Effector memory CD8-positive, alpha-beta T cell (primary cell): ENCODE data around the gene GABRB1.

Source experiments
- ATAC-seq: fragments of 150-1000 bp; cut with Tn5 transposase; replicated peaks from 2 replicates; pipeline ENCODE4 v1.10.0; 2021; ENCODE audit warnings: mild to moderate bottlenecking, moderate library complexity
- DNase-seq, 3 experiments: peaks; one replicate each; pipeline ENCODE4 v3.0.0; 2021
- H3K27ac Mint-ChIP-seq, 2 donors: one replicate each; pipeline ENCODE4 v1.8.0; 2022; ENCODE audit warnings: mild to moderate bottlenecking in 2 of 2, mixed read lengths in 2 of 2, moderate library complexity in 2 of 2
- H3K27me3 Mint-ChIP-seq, 2 donors: one replicate each; pipeline ENCODE4 v1.8.0; 2022; ENCODE audit warnings: mixed read lengths in 2 of 2
- H3K36me3 Mint-ChIP-seq: one replicate; pipeline ENCODE4 v1.8.0; 2022; ENCODE audit warnings: mild to moderate bottlenecking, moderate library complexity, mixed read lengths; ENCODE audit not compliant: insufficient read depth
- H3K4me1 Mint-ChIP-seq, 2 donors: one replicate each; pipeline ENCODE4 v1.8.0; 2022; ENCODE audit warnings: low read depth in 2 of 2, mixed read lengths in 2 of 2
- H3K4me3 Mint-ChIP-seq, 2 donors: one replicate each; pipeline ENCODE4 v1.8.0; 2022; ENCODE audit warnings: mild to moderate bottlenecking in 2 of 2, mixed read lengths in 2 of 2, moderate library complexity in 2 of 2
- H3K9me3 Mint-ChIP-seq, 2 donors: one replicate each; pipeline ENCODE4 v1.8.0; 2022; ENCODE audit warnings: mixed read lengths in 2 of 2

The GABRB1 gene

GRCh38 chr4:47013373-47013772 lies 18.0 kb upstream of the GABRB1 start:
- Mint-ChIP-seq H3K27ac (no peak overlapping the region), H3K4me1 (peaks cover 10 to 16% of the 10 kb centered on the region in 2 donors), H3K27me3 (no peaks in the 10 kb centered on the region), H3K4me3 (no peak overlapping the region), H3K9me3 (no peaks in the 10 kb centered on the region), H3K36me3 (peaks cover 4% of the 10 kb centered on the region)
- DNase-seq (no peak), ATAC-seq (no peak)

GRCh38 chr4:47017081-47017480 lies 14.3 kb upstream of the GABRB1 start:
- Mint-ChIP-seq H3K27ac (no peak overlapping the region), H3K36me3 (no peaks in the 10 kb centered on the region), H3K9me3 (no peaks in the 10 kb centered on the region), H3K27me3 (no peaks in the 10 kb centered on the region), H3K4me1 (no peaks in the 10 kb centered on the region), H3K4me3 (no peak overlapping the region)
- DNase-seq (no peak), ATAC-seq (no peak)

DNA sequence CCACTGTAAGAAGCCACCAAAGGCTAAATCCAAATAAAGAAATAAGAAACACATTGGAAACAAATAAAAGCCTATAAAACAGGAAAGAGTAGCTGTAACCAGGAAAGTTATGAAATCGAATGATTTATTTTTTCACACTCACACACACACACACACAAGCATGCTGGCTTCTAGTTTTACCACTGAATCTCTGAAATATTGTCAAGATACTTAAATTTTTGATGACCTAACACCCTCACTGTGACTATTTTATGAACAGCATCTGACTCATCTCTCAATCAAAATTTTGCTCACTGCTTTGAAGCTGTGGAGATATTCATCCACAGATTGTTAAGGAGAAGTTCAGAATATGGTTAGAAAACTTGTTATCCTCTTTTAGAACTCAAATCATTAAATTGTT lies 13.9 kb upstream of the GABRB1 start:
- Mint-ChIP-seq H3K27ac (no peak overlapping the region), H3K4me3 (no peak overlapping the region), H3K9me3 (no peaks in the 10 kb centered on the region), H3K36me3 (no peaks in the 10 kb centered on the region), H3K4me1 (no peaks in the 10 kb centered on the region), H3K27me3 (no peaks in the 10 kb centered on the region)
- ATAC-seq = no peak
- DNase-seq = no peak

DNA sequence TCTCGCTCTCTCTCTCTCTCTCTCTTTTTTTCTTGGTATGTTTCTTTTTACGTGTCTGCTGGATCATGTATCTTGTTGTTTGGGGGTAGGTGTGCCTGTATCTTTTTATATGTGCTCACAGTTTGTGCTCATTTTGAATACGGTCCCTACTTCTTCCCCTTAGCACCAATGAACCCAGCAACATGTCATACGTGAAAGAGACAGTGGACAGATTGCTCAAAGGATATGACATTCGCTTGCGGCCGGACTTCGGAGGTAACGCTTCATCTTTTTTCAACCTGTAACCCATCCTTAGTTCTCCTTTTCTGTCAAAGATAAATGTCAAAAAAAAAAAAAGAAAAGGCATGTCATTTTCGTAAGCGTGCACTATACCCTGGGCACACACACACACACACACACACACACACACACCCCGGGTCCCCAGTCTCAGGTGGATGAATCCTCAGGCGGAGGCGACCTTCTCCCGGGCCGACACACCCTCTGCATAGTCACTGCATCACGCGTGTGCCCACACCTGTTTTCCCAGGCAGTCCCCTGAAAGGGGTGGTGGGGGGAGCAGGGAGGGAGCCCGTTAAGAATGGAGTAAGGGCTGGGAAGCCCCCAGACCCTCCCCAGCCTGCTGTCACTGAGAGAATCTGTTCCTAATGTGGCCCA lies 511 bp downstream of the GABRB1 start:
- Mint-ChIP-seq H3K36me3 (peaks cover 10% of the 10 kb centered on the region), H3K4me1 (peaks cover 20% of the 10 kb centered on the region in 2 donors), H3K27ac (no peak overlapping the region), H3K9me3 (no peaks in the 10 kb centered on the region), H3K4me3 (peak overlapping the region; percentile 58 to 84), H3K27me3 (peaks cover 43 to 56% of the 10 kb centered on the region in 2 donors)
- DNase-seq = no peak
- ATAC-seq = peak; percentile 48

GRCh38 chr4:47032405-47033106 lies 1.2 kb downstream of the GABRB1 start:
- DNase-seq = peak in 2 of 3 experiments; percentile 26 to 38
- H3K9me3 Mint-ChIP-seq = no peaks in the 10 kb centered on the region
- no peak overlapping the region for H3K27ac Mint-ChIP-seq
- H3K4me3 Mint-ChIP-seq = peak overlapping the region; percentile 58 to 84
- ATAC-seq = peak; percentile 80
- peaks cover 43 to 56% of the 10 kb centered on the region in 2 donors for H3K27me3 Mint-ChIP-seq
- H3K36me3 Mint-ChIP-seq = peaks cover 10% of the 10 kb centered on the region
- peaks cover 20% of the 10 kb centered on the region in 2 donors for H3K4me1 Mint-ChIP-seq

DNA sequence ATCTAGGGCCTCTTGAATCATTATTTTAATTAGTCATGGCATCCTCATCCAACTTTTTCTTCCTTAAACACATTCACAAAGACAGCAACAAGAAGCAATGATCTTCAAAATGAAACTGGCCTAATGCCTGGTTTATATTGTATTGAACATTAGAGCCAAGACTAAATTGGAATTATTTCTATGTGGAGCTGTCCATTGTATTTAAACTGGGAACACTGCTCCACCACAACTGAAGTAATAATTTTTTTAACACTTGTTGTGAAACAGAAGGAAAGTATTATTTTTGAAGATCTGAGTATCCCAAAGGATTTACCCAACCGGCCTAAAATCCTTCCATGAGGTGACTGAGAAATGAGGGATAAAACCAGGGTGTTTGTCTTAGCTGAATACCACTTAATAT lies 6.9 kb downstream of the GABRB1 start:
- ATAC-seq (no peak), DNase-seq (no peak)
- Mint-ChIP-seq H3K4me1 (no peaks in the 10 kb centered on the region), H3K27ac (no peak overlapping the region), H3K27me3 (peaks cover 28 to 46% of the 10 kb centered on the region in 2 donors), H3K9me3 (no peaks in the 10 kb centered on the region), H3K4me3 (no peak overlapping the region), H3K36me3 (no peaks in the 10 kb centered on the region)

DNA sequence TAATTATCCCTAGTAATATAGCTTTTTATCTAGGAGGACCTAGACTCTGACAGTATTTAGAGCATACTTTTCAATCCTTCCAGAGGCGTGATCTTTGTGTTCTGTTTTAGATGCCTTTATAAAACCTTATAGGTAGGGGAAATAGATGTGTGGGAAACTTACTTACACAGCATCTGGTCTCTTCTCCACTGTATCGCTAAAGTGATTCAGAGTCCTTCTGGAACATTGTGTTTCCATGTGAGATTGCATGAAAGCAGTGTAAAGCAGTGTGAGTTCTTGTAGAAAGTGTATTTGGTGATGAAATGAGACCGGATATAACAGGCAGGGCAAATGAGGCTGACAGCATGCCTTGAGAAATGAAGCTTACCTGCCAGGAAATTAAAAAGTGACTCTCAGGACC lies 9.5 kb downstream of the GABRB1 start:
- no peak overlapping the region for H3K4me3 Mint-ChIP-seq
- H3K4me1 Mint-ChIP-seq = no peaks in the 10 kb centered on the region
- ATAC-seq (no peak), DNase-seq (no peak)
- H3K27me3 Mint-ChIP-seq = peaks cover 29 to 59% of the 10 kb centered on the region in 2 donors
- no peaks in the 10 kb centered on the region for H3K9me3 Mint-ChIP-seq
- H3K36me3 Mint-ChIP-seq = no peaks in the 10 kb centered on the region
- no peak overlapping the region for H3K27ac Mint-ChIP-seq

DNA sequence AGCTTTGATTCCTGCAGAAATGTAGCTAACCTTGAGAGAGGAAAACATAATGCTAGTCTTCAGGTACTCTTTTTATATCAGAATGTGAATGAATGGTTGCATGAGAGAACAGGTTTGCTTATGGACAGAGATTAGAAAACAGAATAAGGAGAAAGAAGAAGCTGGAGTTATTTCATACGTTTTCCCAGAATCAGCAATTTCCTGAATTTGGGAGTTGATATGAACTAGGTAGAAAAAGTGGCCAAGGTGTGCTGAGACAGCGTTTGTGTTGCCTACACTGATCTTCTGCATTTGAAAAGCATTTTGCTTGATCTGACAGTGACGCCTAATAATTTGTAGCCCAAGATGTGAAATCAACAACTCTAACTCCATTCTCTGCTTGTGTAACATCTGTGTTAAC lies 12.5 kb downstream of the GABRB1 start:
- Mint-ChIP-seq H3K27me3 (peaks cover 34 to 44% of the 10 kb centered on the region in 2 donors), H3K4me3 (no peak overlapping the region), H3K4me1 (no peaks in the 10 kb centered on the region), H3K36me3 (no peaks in the 10 kb centered on the region), H3K9me3 (no peaks in the 10 kb centered on the region), H3K27ac (no peak overlapping the region)
- no peak for ATAC-seq
- no peak for DNase-seq

DNA sequence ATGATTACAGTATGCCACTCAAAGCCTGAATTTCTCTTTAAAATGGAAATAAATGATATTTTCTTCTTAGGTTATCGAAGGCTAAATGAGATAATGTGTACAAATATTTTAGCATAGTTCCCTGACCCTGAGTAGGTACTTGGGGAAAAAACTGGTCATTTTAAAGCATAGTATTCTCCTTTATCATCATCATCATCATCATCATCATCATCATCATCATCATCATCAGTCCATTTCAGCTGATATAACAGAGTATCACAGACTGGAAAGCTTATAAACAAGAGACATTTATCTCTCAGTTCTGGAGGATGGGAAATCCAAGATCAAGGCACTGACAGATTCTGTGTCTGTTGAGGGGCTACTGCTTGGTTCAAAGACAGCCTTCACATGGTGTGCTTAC lies 13.9 kb downstream of the GABRB1 start:
- H3K9me3 Mint-ChIP-seq = no peaks in the 10 kb centered on the region
- ATAC-seq (no peak), DNase-seq (no peak)
- no peak overlapping the region for H3K27ac Mint-ChIP-seq
- no peak overlapping the region for H3K4me3 Mint-ChIP-seq
- H3K36me3 Mint-ChIP-seq = no peaks in the 10 kb centered on the region
- H3K4me1 Mint-ChIP-seq = no peaks in the 10 kb centered on the region
- H3K27me3 Mint-ChIP-seq = peaks cover 30 to 33% of the 10 kb centered on the region in 2 donors

- Mint-ChIP-seq H3K27me3 (peaks cover 38 to 47% of the 10 kb centered on the region in 2 donors), H3K4me1 (no peaks in the 10 kb centered on the region), H3K36me3 (no peaks in the 10 kb centered on the region), H3K9me3 (no peaks in the 10 kb centered on the region), H3K27ac (no peak overlapping the region), H3K4me3 (no peak overlapping the region)
- DNase-seq = no peak
- no peak for ATAC-seq
Observed at GRCh38 chr4:47049347-47049746, 18.0 kb downstream of the GABRB1 start.

DNA sequence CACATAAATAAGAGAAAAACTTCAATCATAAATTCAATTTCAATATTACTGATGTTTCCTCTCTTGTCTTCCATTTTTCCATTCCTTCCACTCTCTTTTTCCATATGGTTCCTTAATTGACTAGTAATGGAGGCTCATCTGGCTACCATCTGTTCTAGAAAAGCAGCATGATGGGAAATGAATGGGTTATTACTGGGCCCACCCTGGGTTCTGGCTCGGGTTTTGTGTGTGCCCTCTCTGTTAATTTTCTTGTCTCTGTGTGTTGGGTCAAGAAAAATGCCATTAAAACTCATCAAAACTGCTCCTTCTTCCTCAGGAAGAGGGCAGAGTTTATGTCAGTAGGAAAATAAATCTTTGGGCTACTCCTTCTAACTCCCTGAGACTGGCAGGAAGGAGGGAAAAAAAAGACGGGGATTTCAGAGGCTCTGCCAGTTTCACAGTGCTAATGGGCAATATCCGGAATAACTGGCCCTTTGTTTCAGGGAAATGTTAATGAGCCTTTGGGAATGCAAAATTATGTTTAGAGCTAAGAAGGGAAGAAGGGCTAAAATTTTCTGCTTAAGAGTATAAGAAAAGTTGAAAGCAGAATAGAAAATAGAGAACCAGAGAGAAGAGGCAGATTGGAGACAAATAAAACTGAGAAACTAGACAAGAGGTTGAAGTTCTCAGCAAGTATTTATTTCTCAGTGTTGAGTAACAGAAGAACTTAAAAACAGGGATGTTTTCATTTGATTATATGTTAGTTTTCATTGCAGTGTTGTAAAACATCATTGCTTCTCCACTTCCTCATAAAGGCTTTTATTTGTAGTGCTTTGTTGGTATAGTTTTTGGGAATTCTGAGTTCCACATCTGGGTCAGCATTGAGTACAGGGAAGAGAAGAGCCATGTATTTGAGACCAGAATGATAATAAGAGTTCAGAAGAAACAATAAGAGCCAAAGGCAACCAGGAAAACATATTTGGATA lies 19.7 kb downstream of the GABRB1 start:
- no peak for ATAC-seq
- Mint-ChIP-seq H3K27me3 (peaks cover 31 to 40% of the 10 kb centered on the region in 2 donors), H3K36me3 (no peaks in the 10 kb centered on the region), H3K4me1 (no peaks in the 10 kb centered on the region), H3K9me3 (no peaks in the 10 kb centered on the region), H3K4me3 (no peak overlapping the region), H3K27ac (no peak overlapping the region)
- DNase-seq = no peak

DNA sequence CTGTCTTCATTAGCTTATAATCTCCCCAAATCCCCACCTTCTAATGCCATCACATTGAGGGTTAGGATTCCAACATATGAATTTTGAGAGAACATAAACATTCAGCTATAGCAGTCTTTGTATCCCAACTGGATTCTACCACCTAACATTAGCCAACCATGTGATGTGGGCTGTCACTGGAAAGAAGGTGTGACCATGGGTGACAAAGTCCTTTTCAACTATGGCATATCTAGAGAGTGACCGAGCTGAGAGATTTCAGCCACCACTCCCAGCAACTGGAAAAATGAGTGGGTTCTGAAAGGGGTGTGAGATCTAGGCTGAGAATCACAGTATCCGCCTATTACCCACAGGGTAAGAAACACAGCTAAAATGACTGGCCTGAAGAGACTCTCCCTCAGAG lies 22.1 kb downstream of the GABRB1 start:
- H3K4me3 Mint-ChIP-seq = no peak overlapping the region
- H3K27me3 Mint-ChIP-seq = peaks cover 49 to 52% of the 10 kb centered on the region in 2 donors
- ATAC-seq (no peak), DNase-seq (no peak)
- H3K4me1 Mint-ChIP-seq = no peaks in the 10 kb centered on the region
- H3K36me3 Mint-ChIP-seq = no peaks in the 10 kb centered on the region
- H3K27ac Mint-ChIP-seq = no peak overlapping the region
- no peaks in the 10 kb centered on the region for H3K9me3 Mint-ChIP-seq

GRCh38 chr4:47054130-47054529 lies 22.8 kb downstream of the GABRB1 start:
- no peaks in the 10 kb centered on the region for H3K9me3 Mint-ChIP-seq
- ATAC-seq (no peak), DNase-seq (no peak)
- no peaks in the 10 kb centered on the region for H3K36me3 Mint-ChIP-seq
- H3K27me3 Mint-ChIP-seq = peaks cover 50 to 52% of the 10 kb centered on the region in 2 donors
- H3K27ac Mint-ChIP-seq = no peak overlapping the region
- no peak overlapping the region for H3K4me3 Mint-ChIP-seq
- H3K4me1 Mint-ChIP-seq = no peaks in the 10 kb centered on the region
